ENCODE data around the gene ADTRP. TPM values are rescaled to one million over a fixed set of nuclear protein-coding genes. Genes with fewer than 3 reads are reported as not detected.

Gene ADTRP
- total RNA-seq, 1 donor from 2014 or later, result 42.5 TPM

DNA sequence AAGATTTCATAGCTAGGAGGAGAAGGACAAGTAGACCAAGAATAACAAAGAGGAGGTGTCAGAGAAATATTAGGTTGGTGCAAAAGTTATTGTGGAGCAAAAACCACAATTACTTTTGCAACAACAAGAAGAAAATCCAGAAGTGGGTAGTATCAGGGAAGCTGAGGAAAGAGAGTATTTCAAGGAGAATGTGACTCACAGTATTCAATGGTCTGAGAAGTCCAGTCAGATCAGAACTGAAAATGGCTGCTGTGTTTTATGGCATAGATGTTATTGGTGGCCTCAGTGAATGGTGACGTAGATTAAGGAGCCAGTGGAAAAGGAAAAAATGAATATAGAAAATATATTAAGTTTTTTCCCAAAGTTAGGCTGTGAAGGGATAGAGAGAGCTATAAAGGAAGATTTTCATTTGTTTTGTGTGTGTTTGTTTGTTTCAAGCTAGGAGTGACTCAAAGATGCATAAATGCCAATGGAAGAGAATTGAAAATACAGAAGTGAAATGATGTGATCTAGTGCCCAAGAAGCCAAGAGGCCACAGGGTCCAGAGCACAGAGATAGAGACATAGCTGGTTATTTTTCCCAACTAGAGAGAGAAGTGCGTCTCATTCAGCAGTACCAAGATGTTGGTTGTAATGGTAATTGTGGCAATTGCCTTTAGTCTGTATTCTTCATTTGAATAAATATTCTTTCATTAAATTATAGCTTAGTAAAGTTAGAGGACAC is 112.8 kb downstream of the ADTRP start:
- Histone ChIP-seq H3K27me3 (ENCODE audit: low read depth) (no peaks in the 10 kb centered on the region), H3K4me1 (no peaks in the 10 kb centered on the region), H3K27ac (no peak overlapping the region), H3K9me3 (no peaks in the 10 kb centered on the region), H3K4me3 (no peak overlapping the region), H3K36me3 (no peaks in the 10 kb centered on the region)
- TF ChIP-seq, protein P1, sequence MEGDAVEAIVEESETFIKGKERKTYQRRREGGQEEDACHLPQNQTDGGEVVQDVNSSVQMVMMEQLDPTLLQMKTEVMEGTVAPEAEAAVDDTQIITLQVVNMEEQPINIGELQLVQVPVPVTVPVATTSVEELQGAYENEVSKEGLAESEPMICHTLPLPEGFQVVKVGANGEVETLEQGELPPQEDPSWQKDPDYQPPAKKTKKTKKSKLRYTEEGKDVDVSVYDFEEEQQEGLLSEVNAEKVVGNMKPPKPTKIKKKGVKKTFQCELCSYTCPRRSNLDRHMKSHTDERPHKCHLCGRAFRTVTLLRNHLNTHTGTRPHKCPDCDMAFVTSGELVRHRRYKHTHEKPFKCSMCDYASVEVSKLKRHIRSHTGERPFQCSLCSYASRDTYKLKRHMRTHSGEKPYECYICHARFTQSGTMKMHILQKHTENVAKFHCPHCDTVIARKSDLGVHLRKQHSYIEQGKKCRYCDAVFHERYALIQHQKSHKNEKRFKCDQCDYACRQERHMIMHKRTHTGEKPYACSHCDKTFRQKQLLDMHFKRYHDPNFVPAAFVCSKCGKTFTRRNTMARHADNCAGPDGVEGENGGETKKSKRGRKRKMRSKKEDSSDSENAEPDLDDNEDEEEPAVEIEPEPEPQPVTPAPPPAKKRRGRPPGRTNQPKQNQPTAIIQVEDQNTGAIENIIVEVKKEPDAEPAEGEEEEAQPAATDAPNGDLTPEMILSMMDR (IDR thresholded peaks at IDR 0.05), result no peak
- intact Hi-C loops (cut with DNase I), result no loop called here
- DNase-seq, result no peak
- no peak for ATAC-seq

Other genes starting within 250 kb of the ADTRP start
- gene TMEM170B, start 241.1 kb downstream of the ADTRP start, total RNA-seq, result 12.4 TPM
- 22.8 TPM for gene HIVEP1, start 233.5 kb upstream of the ADTRP start, total RNA-seq